ENCODE measurements around the gene SPDEF.

DNA sequence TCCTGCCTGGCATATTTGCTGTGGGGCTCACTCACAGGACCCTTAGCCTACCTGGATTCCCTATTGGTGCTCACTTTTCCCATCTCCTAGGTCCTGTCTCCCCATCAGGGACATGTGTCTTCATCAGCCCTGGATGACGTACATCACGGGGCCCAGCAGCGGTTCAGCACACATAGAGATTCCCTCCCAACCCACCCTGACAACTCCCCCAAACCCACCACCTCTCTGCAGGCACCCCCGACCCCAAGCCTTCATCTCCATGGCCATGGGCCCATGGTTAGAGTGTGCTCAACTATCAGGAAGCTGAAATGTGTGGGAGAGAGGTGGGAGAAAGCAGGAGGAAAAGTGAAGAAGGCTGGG lies 25.4 kb upstream of the SPDEF start:
- TF ChIP-seq, protein P1, sequence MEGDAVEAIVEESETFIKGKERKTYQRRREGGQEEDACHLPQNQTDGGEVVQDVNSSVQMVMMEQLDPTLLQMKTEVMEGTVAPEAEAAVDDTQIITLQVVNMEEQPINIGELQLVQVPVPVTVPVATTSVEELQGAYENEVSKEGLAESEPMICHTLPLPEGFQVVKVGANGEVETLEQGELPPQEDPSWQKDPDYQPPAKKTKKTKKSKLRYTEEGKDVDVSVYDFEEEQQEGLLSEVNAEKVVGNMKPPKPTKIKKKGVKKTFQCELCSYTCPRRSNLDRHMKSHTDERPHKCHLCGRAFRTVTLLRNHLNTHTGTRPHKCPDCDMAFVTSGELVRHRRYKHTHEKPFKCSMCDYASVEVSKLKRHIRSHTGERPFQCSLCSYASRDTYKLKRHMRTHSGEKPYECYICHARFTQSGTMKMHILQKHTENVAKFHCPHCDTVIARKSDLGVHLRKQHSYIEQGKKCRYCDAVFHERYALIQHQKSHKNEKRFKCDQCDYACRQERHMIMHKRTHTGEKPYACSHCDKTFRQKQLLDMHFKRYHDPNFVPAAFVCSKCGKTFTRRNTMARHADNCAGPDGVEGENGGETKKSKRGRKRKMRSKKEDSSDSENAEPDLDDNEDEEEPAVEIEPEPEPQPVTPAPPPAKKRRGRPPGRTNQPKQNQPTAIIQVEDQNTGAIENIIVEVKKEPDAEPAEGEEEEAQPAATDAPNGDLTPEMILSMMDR (IDR thresholded peaks at IDR 0.05) = no peak
- no peak for TF ChIP-seq EP300 (IDR thresholded peaks at IDR 0.05; ENCODE audit: low read depth)
- no peak for TF ChIP-seq POLR2AphosphoS5 (IDR thresholded peaks at IDR 0.05)
- no peak for TF ChIP-seq POLR2A (IDR thresholded peaks at IDR 0.05)
